ENCODE results near the gene CASD1. TPM values are rescaled to one million over a fixed set of nuclear protein-coding genes. Genes with fewer than 3 reads are reported as not detected.

Gene CASD1
- total RNA-seq, 1 experiment from 2014 or later, result 5.8 TPM

DNA sequence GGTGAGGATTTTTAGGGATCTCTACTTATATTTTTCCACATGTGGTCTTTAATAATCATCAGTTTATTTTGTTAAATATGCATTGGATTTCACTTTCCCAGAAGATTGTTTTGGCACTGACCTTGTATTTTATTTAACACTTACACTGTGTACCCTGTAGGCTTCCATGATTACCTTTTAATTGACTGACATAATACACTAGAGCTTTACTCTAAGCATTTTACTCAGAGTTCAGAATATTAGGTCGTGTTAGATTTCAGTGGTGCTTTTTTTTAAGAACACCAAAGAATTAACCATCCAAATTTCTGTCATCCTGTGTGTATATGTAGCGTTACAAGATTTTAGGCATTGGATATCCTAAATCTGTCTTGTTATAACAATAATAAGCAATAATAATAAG is 23.1 kb downstream of the CASD1 start:
- Histone ChIP-seq H3K4me3 (replicated peaks in 1 of 2; ENCODE audit: low read depth in 1 of 2, low read length in 2 of 2) (no peak overlapping the region), H4K20me1 (ENCODE audit: insufficient read depth) (no peaks in the 10 kb centered on the region), H3K9me2 (ENCODE audit: insufficient read depth) (no peaks in the 10 kb centered on the region), H2AFZ (ENCODE audit: low read depth, low read length, poor library complexity, severe bottlenecking) (no peak overlapping the region), H3K4me1 (ENCODE audit: control insufficient read depth in 1 of 2, insufficient read depth in 2 of 2, low read length in 2 of 2) (no peaks in the 10 kb centered on the region), H3K27me3 (ENCODE audit: insufficient read depth, low read length) (no peaks in the 10 kb centered on the region), H3K36me3 (ENCODE audit: control insufficient read depth in 1 of 2, insufficient read depth in 2 of 2, low read length in 2 of 2) (no peaks in the 10 kb centered on the region), H3K79me2 (ENCODE audit: insufficient read depth, low read length) (no peaks in the 10 kb centered on the region), H3K4me2 (ENCODE audit: low read length) (no peak overlapping the region), H3K9me3 (ENCODE audit: control insufficient read depth in 1 of 2, insufficient read depth in 1 of 2, low read depth in 1 of 2, low read length in 2 of 2) (no peaks in the 10 kb centered on the region), H3K27ac (ENCODE audit: low read depth, low read length) (no peak overlapping the region), H3K9ac (ENCODE audit: low read length) (no peak overlapping the region)
- no TSS peak for BruUV-seq (replicated peaks)
- ChIA-PET CTCF (no interaction called here), RAD21 (ENCODE audit: low non-redundant PET in 1 of 2, low total read pairs in 2 of 2, uncharacterized antibody in 2 of 2, unreplicated experiment in 2 of 2) (no interaction called here), POLR2A (no interaction called here)
- no peak for TF ChIP-seq JUND (IDR thresholded peaks at IDR 0.05)
- no peak for TF ChIP-seq RAD21 (IDR thresholded peaks at IDR 0.05; ENCODE audit: low read depth)
- TF ChIP-seq POLR2A (IDR thresholded peaks at IDR 0.05; ENCODE audit: borderline replicate concordance, extremely low read depth, insufficient read depth, insufficient read length), result no peak
- TF ChIP-seq, protein P1, sequence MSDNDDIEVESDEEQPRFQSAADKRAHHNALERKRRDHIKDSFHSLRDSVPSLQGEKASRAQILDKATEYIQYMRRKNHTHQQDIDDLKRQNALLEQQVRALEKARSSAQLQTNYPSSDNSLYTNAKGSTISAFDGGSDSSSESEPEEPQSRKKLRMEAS (IDR thresholded peaks at IDR 0.05), result no peak
- no peak for TF ChIP-seq CBX3 (IDR thresholded peaks at IDR 0.05; ENCODE audit: low read depth)
- no peak for TF ChIP-seq EGR1 (IDR thresholded peaks at IDR 0.05; ENCODE audit: low read depth)
- no peak for TF ChIP-seq FOSL1 (IDR thresholded peaks at IDR 0.05; ENCODE audit: low read depth)
- no peak for DNase-seq (ENCODE audit: low read depth, low spot score)
- intact Hi-C loops (cut with micrococcal nuclease), result no loop called here
- no peak for ATAC-seq

DNA sequence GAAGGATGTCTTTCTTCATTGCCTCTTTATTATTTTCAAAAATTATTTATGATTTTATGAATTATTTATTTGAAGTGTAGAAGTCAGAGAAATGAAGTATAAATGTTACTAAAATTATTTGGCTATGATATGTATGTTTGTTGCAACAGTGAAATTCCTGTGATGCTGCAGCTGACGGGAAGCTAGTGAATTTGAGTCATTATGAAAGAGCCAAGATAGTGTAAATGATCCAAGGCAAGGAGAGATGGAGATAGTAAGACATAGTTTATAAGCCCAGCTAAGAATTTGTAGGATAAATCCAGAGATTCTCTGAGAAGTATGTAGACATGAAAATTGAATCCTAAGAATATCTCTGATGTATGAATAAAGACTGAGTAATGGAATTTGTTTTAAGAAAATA is 30.8 kb downstream of the CASD1 start:
- intact Hi-C loops (cut with micrococcal nuclease), result no loop called here
- BruUV-seq (replicated peaks), result no TSS peak

More for the DNA sequence above, 30.8 kb downstream of the CASD1 start:
- no peaks in the 10 kb centered on the region for H3K27me3 ChIP-seq (ENCODE audit: insufficient read depth, low read length)
- H3K36me3 ChIP-seq (ENCODE audit: control insufficient read depth in 1 of 2, insufficient read depth in 2 of 2, low read length in 2 of 2), result no peaks in the 10 kb centered on the region
- TF ChIP-seq ELF1 (IDR thresholded peaks at IDR 0.05; ENCODE audit: borderline replicate concordance, low read depth), result no peak
- no peak for TF ChIP-seq EZH2phosphoT487 (IDR thresholded peaks at IDR 0.05; ENCODE audit: borderline replicate concordance)
- no peak for TF ChIP-seq POLR2AphosphoS5 (IDR thresholded peaks at IDR 0.05; ENCODE audit: low read depth, low read length)
- no peak for TF ChIP-seq RAD21 (IDR thresholded peaks at IDR 0.05; ENCODE audit: low read depth)
- no peak for TF ChIP-seq ZFX (IDR thresholded peaks at IDR 0.05)
- TF ChIP-seq TCF7L2 (IDR thresholded peaks at IDR 0.05; ENCODE audit: borderline replicate concordance, extremely low read depth, insufficient read depth, insufficient read length), result no peak
- RAD21 ChIA-PET (ENCODE audit: low non-redundant PET in 1 of 2, low total read pairs in 2 of 2, uncharacterized antibody in 2 of 2, unreplicated experiment in 2 of 2), result no interaction called here
- no peak overlapping the region for H3K4me3 ChIP-seq (replicated peaks in 1 of 2; ENCODE audit: low read depth in 1 of 2, low read length in 2 of 2)
- no peak for ATAC-seq
- no peaks in the 10 kb centered on the region for H4K20me1 ChIP-seq (ENCODE audit: insufficient read depth)
- H2AFZ ChIP-seq (ENCODE audit: low read depth, low read length, poor library complexity, severe bottlenecking), result no peak overlapping the region
- CTCF ChIA-PET, result no interaction called here
- no peak overlapping the region for H3K27ac ChIP-seq (ENCODE audit: low read depth, low read length)
- H3K4me1 ChIP-seq (ENCODE audit: control insufficient read depth in 1 of 2, insufficient read depth in 2 of 2, low read length in 2 of 2), result no peaks in the 10 kb centered on the region
- H3K79me2 ChIP-seq (ENCODE audit: insufficient read depth, low read length), result no peaks in the 10 kb centered on the region
- H3K9me2 ChIP-seq (ENCODE audit: insufficient read depth), result no peaks in the 10 kb centered on the region
- H3K9me3 ChIP-seq (ENCODE audit: control insufficient read depth in 1 of 2, insufficient read depth in 1 of 2, low read depth in 1 of 2, low read length in 2 of 2), result no peaks in the 10 kb centered on the region
- H3K4me2 ChIP-seq (ENCODE audit: low read length), result no peak overlapping the region
- no peak overlapping the region for H3K9ac ChIP-seq (ENCODE audit: low read length)
- POLR2A ChIA-PET, result no interaction called here
- DNase-seq (ENCODE audit: low read depth, low spot score), result no peak
